HG02885 (cell line): ENCODE results near the gene BCL7A.

Experiments used
- ATAC-seq: cut with Tn5 transposase; IDR thresholded peaks from one replicate; pipeline ENCODE4 v1.9.1; 2021; ENCODE audit warnings: mild to moderate bottlenecking; ENCODE audit not compliant: unreplicated experiment, poor library complexity

Gene BCL7A

GRCh38 chr12:121996945-121997612, 24.6 kb upstream of the BCL7A start:
- no peak for ATAC-seq

- ATAC-seq = no peak
These were observed 20.0 kb upstream of the BCL7A start for GRCh38 chr12:122001466-122002209.

- ATAC-seq = peak; percentile 60
These were observed 17.8 kb upstream of the BCL7A start for GRCh38 chr12:122003651-122004611.

GRCh38 chr12:122004633-122005071, 17.0 kb upstream of the BCL7A start:
- ATAC-seq = peak; percentile 4

- no peak for ATAC-seq
These were observed 16.4 kb upstream of the BCL7A start for GRCh38 chr12:122005252-122005776.

GRCh38 chr12:122006186-122006926, 15.3 kb upstream of the BCL7A start:
- no peak for ATAC-seq

GRCh38 chr12:122009741-122010140, 11.9 kb upstream of the BCL7A start:
- ATAC-seq = no peak

GRCh38 chr12:122012184-122012583, 9.5 kb upstream of the BCL7A start:
- no peak for ATAC-seq

GRCh38 chr12:122013136-122013535, 8.5 kb upstream of the BCL7A start:
- ATAC-seq = no peak

GRCh38 chr12:122013791-122014590, 7.7 kb upstream of the BCL7A start:
- ATAC-seq = no peak

- no peak for ATAC-seq
These were observed 6.9 kb upstream of the BCL7A start for GRCh38 chr12:122014781-122015180.

GRCh38 chr12:122018457-122018856, 3.2 kb upstream of the BCL7A start:
- ATAC-seq = no peak

- no peak for ATAC-seq
These were observed 2.7 kb upstream of the BCL7A start for GRCh38 chr12:122018937-122019336.

GRCh38 chr12:122020795-122021192, 890 bp upstream of the BCL7A start:
- no peak for ATAC-seq

- peak; percentile 5 for ATAC-seq
These were observed 377 bp upstream of the BCL7A start for GRCh38 chr12:122021193-122021821.

GRCh38 chr12:122022393-122023338, 982 bp downstream of the BCL7A start:
- peak; percentile 37 for ATAC-seq

GRCh38 chr12:122023339-122024131, 1.9 kb downstream of the BCL7A start:
- ATAC-seq = no peak
